Measurements from ENCODE around the gene BORCS6.

GRCh38 chr17:8227238-8227581 lies 37.2 kb upstream of the BORCS6 start:
- TF ChIP-seq EZH2phosphoT487 (IDR thresholded peaks at IDR 0.05; ENCODE audit: insufficient read depth, low read depth) = no peak
- TF ChIP-seq EZH2 (IDR thresholded peaks at IDR 0.05; ENCODE audit: insufficient read depth, poor library complexity, severe bottlenecking) = no peak
